H1 (cell line): ENCODE results near the gene TMTC2. TPM values are rescaled to one million over a fixed set of nuclear protein-coding genes. Genes with fewer than 3 reads are reported as not detected.

Experiments used
- CEBPB ChIP-seq: IDR thresholded peaks from 2 replicates; pipeline ENCODE4 v1.6.1; 2012; ENCODE audit warnings: low read depth, low read length
- EP300 ChIP-seq, 2 experiments: IDR thresholded peaks; 1 replicate in 1 of 2; 2 replicates in 1 of 2; pipeline ENCODE4 v1.6.1; 2011 to 2012; ENCODE audit warnings: low read depth in 2 of 2, low read length in 2 of 2, mild to moderate bottlenecking in 2 of 2, borderline replicate concordance in 1 of 2, inconsistent platforms in 1 of 2, moderate library complexity in 1 of 2
- RXRA ChIP-seq: IDR thresholded peaks from 2 replicates; pipeline ENCODE4 v1.6.1; 2011; ENCODE audit warnings: low read depth, mild to moderate bottlenecking, low read length, moderate library complexity; ENCODE audit not compliant: insufficient read depth
- TEAD4 ChIP-seq: IDR thresholded peaks from 2 replicates; pipeline ENCODE4 v1.6.1; 2012; ENCODE audit warnings: low read depth, low read length, inconsistent platforms, mixed read lengths
- polyA plus RNA-seq, 7 experiments: library from polyadenylated mRNA; depleted of rRNA in 3 of 7; stranded (reverse) in 5 of 7; unstranded in 2 of 7; fragments of >200 nt in 5 of 7; fragments of 200-250 nt in 2 of 7; gene quantifications; 1 replicate in 5 of 7; 2 replicates in 1 of 7; 4 replicates in 1 of 7; pipeline versions ENCODE4 v1.2.1 to v1.2.3, GENCODE V29; 2011 to 2013; ENCODE audit warnings: missing spikeins in 2 of 7, mixed read lengths in 2 of 7
- total RNA-seq: library from RNA; stranded (reverse); fragmentation: NEBNext Ultra II Directional; extraction: Animal tissue kit (Norgen Biotek cat#: 25700); gene quantifications from 2 replicates; pipeline ENCODE4 v1.2.1, GENCODE V29; 2021
- TF ChIP-seq, protein P1 (sequence below): IDR thresholded peaks from 2 replicates; pipeline ENCODE4 v1.6.1; 2012; ENCODE audit warnings: inconsistent platforms

The TMTC2 gene
- total and polyA plus RNA-seq, 2 of the 8 experiments (the other 6 are each of a cell fraction or from before 2014, with no cell fraction given) = 2.3 to 3.9 TPM

DNA sequence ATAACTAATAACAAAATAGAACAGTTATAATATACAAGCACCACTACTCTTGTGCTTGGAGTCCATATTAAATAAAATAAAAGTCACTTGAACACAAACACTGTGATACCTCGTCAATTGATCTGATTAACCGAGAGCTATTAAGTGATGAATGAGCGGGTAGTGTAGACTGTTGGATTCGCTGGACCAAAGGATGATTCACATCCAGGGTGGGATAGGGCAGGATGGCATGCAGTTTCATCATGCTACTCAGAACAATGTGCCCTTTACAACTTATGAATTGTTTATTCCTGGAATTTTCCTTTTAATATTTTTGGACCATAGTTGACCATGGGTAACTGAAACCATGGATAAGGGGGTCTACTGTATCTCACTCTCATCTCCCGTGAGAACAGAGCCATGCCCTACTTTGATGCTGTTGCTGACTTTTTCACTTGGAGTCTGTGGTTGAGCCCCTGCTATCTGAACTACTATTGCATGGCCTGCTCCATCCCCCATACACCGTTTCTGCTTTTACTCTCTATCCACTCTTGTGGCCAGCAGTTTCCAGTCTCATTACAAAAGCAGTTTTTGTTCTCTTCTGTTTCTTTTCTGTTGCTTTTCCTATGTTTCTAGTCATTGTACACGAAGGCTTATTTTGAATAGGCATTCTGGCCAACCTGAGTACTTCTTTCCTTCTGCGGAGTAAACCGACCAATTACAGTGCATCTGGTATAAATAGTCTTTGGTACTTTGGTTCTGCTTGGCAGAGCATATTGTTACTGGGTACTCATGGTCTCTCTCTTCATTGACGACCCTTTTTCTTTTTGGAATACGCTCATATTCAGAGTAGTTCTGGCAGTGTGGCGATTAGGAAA is 12.2 kb downstream of the TMTC2 start (continued):
- TF ChIP-seq TEAD4 = no peak
- TF ChIP-seq, protein P1, sequence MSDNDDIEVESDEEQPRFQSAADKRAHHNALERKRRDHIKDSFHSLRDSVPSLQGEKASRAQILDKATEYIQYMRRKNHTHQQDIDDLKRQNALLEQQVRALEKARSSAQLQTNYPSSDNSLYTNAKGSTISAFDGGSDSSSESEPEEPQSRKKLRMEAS = no peak
- no peak for TF ChIP-seq CEBPB
- TF ChIP-seq RXRA = no peak
- TF ChIP-seq EP300 (IDR thresholded peaks at IDR 0.05; ENCODE audit: borderline replicate concordance in 1 of 2, low read depth in 2 of 2, low read length in 2 of 2) = no peak
